ENCODE data around the gene TMEM272.

DNA sequence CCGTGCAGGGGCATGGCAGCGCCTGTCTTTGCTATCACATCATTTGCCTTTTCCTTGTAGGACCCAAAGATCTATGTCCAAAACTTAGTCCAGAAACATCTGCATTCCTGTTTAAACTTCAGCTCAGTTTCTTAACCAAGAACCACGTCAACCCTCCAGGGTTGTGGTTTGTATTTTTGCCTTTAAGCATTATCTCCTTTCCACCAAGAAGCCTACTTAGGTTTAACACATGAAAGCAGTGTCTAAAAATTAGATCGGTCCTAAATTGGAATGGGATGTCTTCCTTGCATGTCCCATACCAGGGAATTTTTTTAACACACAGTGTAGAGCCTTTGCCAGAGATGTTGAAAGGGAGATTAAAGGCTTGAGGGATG lies 79.8 kb downstream of the TMEM272 start:
- TF ChIP-seq CTCF (IDR thresholded peaks at IDR 0.05; ENCODE audit: insufficient read depth, low read length, poor library complexity, severe bottlenecking) (no peak), EZH2phosphoT487 (conservative IDR thresholded peaks at IDR 0.05; ENCODE audit: low read length) (no peak)
